PC-3 (cell line): ENCODE results near the gene OR2V1. TPM values are rescaled to one million over a fixed set of nuclear protein-coding genes. Genes with fewer than 3 reads are reported as not detected.

ENCODE experiments used
- ATAC-seq: fragments of 200-7000 bp; cut with Tn5 transposase; 2 replicates; pipeline ENCODE4 v1.9.1; 2020; ENCODE audit warnings: mild to moderate bottlenecking, moderate library complexity
- BruUV-seq: library from RNA; stranded (reverse); fragments of 400-500 nt; replicated peaks from 2 replicates; lab custom pipeline; 2021; lab: Mats Ljungman, UMichigan
- CTCF ChIA-PET: fragments of 300-600 bp; sonication (Branson Sonifier 250); formaldehyde crosslinking; loops from one replicate; lab custom pipeline; 2022; ENCODE audit warnings: antibody characterized with exemption; lab: Charles Lee
- POLR2A ChIA-PET: fragments of 300-600 bp; sonication (Branson Sonifier 250); formaldehyde crosslinking; loops from one replicate; lab custom pipeline; 2022; ENCODE audit warnings: antibody characterized with exemption; ENCODE audit not compliant: unreplicated experiment; lab: Charles Lee
- DNase-seq: peaks from one replicate; pipeline ENCODE4 v3.0.0-alpha.2; 2015
- H2AFZ ChIP-seq: fragments of 300-600 bp; sonication (generic); 2 replicates; pipeline ENCODE4 v1.6.0; 2016; ENCODE audit warnings: antibody characterized with exemption, low read length
- H3F3A ChIP-seq: fragments of 300-600 bp; sonication (generic); one replicate; pipeline ENCODE4 v1.6.0; 2017; ENCODE audit warnings: antibody characterized with exemption, low read length, control low read depth, mild to moderate bottlenecking; ENCODE audit not compliant: unreplicated experiment
- H3K27ac ChIP-seq: fragments of 300-600 bp; sonication (generic); 2 replicates; pipeline ENCODE4 v1.5.1; 2016; ENCODE audit warnings: mild to moderate bottlenecking, low read length
- H3K27me3 ChIP-seq: fragments of 300-600 bp; sonication (generic); 2 replicates; pipeline ENCODE4 v1.6.1; 2016; ENCODE audit warnings: low read length, mixed read lengths
- H3K36me3 ChIP-seq: fragments of 300-600 bp; sonication (generic); 2 replicates; pipeline ENCODE4 v1.6.1; 2016; ENCODE audit warnings: low read depth, mixed run types, low read length, mixed read lengths
- H3K4me1 ChIP-seq: fragments of 300-600 bp; sonication (generic); 2 replicates; pipeline ENCODE4 v1.5.1; 2016; ENCODE audit warnings: low read length; ENCODE audit not compliant: insufficient read depth
- H3K4me2 ChIP-seq: fragments of 300-600 bp; sonication (generic); 2 replicates; pipeline ENCODE4 v1.6.0; 2016; ENCODE audit warnings: low read length
- H3K4me3 ChIP-seq: fragments of 300-600 bp; sonication (generic); 2 replicates; pipeline ENCODE4 v1.5.1; 2016; ENCODE audit warnings: mild to moderate bottlenecking, low read length, mixed read lengths
- H3K79me2 ChIP-seq: fragments of 300-600 bp; sonication (generic); 2 replicates; pipeline ENCODE4 v1.6.1; 2017; ENCODE audit warnings: low read length, mixed read lengths
- H3K9ac ChIP-seq: fragments of 300-600 bp; sonication (generic); 2 replicates; pipeline ENCODE4 v1.6.0; 2016; ENCODE audit warnings: mild to moderate bottlenecking, low read length
- H3K9me2 ChIP-seq: fragments of 300-600 bp; sonication (generic); replicated peaks from 2 replicates; pipeline ENCODE4 v1.6.1; 2016; ENCODE audit warnings: mixed run types, low read length, mixed read lengths
- H3K9me3 ChIP-seq: fragments of 300-600 bp; sonication (generic); 2 replicates; pipeline ENCODE4 v1.6.1; 2016; ENCODE audit warnings: low read length, mixed read lengths
- H4K20me1 ChIP-seq: fragments of 300-600 bp; sonication (generic); 2 replicates; pipeline ENCODE4 v1.6.1; 2016; ENCODE audit warnings: low read length, mixed read lengths
- EZH2 ChIP-seq: fragments of 300-600 bp; sonication (generic); IDR thresholded peaks from one replicate; pipeline ENCODE4 v1.6.1; 2017; ENCODE audit warnings: antibody characterized with exemption, mild to moderate bottlenecking, low read length; ENCODE audit not compliant: unreplicated experiment
- EZH2phosphoT487 ChIP-seq: fragments of 300-600 bp; sonication (generic); IDR thresholded peaks from 2 replicates; pipeline ENCODE4 v1.6.1; 2018; ENCODE audit warnings: mild to moderate bottlenecking, antibody characterized with exemption, low read length, borderline replicate concordance
- intact Hi-C: fragments of 100-400 bp; cut with micrococcal nuclease; formaldehyde crosslinking; loops from 2 replicates; pipeline ENCODE4 v1.9.0; 2023
- total RNA-seq: library from RNA; depleted of rRNA; stranded (reverse); fragments of >200 nt; gene quantifications from 2 replicates; pipeline ENCODE4 v1.2.3, GENCODE V29; 2014
- TF ChIP-seq, protein P1 (sequence below): fragments of 300-600 bp; sonication (generic); conservative IDR thresholded peaks from 2 replicates; pipeline ENCODE4 v1.5.1; 2017; ENCODE audit warnings: antibody characterized with exemption, low read depth, mild to moderate bottlenecking, low read length

OR2V1 gene
- total RNA-seq, 1 experiment from 2014 or later = not detected

DNA sequence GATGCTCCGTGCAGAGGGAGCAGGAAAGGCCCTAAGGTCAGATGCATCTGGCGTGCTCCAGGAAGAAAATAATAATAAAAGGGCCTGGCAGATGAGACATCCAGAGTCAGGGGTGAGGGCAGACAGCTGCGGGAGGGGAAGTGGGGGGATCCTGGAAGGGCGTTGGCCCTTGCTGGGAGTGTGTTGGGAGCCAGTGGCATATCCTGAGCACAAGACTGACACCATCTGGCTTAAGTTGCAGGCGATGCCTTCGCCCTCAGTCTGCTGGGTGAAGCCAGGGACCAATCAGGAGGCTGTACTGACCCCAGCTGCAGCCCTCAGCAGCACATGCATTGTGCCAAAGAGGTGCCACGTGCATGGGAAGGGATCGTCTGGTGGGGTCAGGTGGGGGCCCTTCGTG, 20.2 kb upstream of the OR2V1 start:
- H3K27me3 ChIP-seq = no peaks in the 10 kb centered on the region
- ATAC-seq (peak; percentile 58), DNase-seq (peak; percentile 64)
- peaks cover 12% of the 10 kb centered on the region for H3F3A ChIP-seq
- H3K9ac ChIP-seq = peak overlapping the region; percentile 55
- H3K4me1 ChIP-seq = peaks cover 55% of the 10 kb centered on the region
- ChIA-PET POLR2A (no interaction called here), CTCF (interaction anchor here (0.6 kb wide), 1 partner anchor 43 kb away, joined by 3 read pairs; no protein-coding TSS in a partner anchor)
- H2AFZ ChIP-seq = no peak overlapping the region
- H3K36me3 ChIP-seq = no peaks in the 10 kb centered on the region
- H3K9me3 ChIP-seq = no peaks in the 10 kb centered on the region
- no peak for TF ChIP-seq EZH2
- TF ChIP-seq EZH2phosphoT487 = no peak
- TF ChIP-seq, protein P1, sequence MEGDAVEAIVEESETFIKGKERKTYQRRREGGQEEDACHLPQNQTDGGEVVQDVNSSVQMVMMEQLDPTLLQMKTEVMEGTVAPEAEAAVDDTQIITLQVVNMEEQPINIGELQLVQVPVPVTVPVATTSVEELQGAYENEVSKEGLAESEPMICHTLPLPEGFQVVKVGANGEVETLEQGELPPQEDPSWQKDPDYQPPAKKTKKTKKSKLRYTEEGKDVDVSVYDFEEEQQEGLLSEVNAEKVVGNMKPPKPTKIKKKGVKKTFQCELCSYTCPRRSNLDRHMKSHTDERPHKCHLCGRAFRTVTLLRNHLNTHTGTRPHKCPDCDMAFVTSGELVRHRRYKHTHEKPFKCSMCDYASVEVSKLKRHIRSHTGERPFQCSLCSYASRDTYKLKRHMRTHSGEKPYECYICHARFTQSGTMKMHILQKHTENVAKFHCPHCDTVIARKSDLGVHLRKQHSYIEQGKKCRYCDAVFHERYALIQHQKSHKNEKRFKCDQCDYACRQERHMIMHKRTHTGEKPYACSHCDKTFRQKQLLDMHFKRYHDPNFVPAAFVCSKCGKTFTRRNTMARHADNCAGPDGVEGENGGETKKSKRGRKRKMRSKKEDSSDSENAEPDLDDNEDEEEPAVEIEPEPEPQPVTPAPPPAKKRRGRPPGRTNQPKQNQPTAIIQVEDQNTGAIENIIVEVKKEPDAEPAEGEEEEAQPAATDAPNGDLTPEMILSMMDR = peak; percentile 46; the same call in 1 of the 2 replicates
- H3K27ac ChIP-seq = peak overlapping the region; percentile 95
- H3K4me3 ChIP-seq = no peak overlapping the region
- H4K20me1 ChIP-seq = no peaks in the 10 kb centered on the region
- intact Hi-C loops = loop anchor here (5.0 kb wide), 1 partner anchor 109 kb away; the partner anchor contains the start of gene BTNL9
- H3K79me2 ChIP-seq = no peaks in the 10 kb centered on the region
- no TSS peak for BruUV-seq
- no peaks in the 10 kb centered on the region for H3K9me2 ChIP-seq
- peak overlapping the region; percentile 83 for H3K4me2 ChIP-seq

DNA sequence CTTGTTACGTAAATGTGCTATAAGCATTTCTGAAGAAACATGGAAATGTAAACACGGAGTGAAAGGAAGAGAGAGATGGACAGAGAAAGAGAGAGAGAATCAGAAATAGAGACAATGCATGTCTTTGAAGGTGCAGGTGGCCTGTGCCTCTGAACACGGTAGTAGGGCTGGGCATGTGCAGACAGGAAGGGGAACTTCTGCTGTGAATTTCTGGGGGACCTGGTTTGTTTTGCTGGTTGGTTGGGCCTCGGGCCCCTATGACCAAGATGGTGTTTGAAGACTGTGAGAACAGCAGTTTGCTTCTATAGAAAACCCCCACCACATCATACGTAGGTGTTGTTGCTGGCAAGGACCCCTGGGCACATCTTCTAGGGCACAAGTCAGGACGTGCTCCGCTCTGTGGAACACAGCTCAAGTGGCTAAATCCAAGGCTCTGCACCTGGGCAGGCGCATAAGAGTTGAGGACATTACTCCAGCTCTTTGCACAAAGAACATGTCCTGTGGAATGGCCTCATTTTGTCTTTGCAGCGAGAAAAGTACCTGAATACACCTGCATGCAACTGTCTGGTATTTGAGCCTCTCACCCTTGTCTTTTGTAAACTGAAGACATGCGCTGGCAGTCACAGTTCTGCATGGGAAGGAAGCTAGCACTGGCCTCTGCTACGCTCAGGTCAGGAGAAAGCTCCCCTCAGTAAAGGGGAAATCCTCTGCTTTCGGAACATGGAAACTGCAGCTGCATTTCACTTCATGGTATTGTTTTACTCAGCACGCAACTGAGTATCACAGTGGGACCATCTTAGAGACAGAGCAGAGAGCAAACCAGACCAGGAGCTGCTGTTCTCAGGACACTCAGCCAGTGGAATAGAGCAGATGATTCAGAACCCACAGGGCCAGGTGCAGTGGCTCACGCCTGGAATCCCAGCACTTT, 19.1 kb upstream of the OR2V1 start:
- H3K27me3 ChIP-seq = no peaks in the 10 kb centered on the region
- ChIA-PET POLR2A (no interaction called here), CTCF (no interaction called here)
- H3K9me2 ChIP-seq = no peaks in the 10 kb centered on the region
- H3K4me2 ChIP-seq = peak overlapping the region; percentile 44
- no TSS peak for BruUV-seq
- no peak for DNase-seq
- H3K79me2 ChIP-seq = no peaks in the 10 kb centered on the region
- no peak for TF ChIP-seq EZH2phosphoT487
- TF ChIP-seq, protein P1 = no peak
- TF ChIP-seq EZH2 = no peak
- no peaks in the 10 kb centered on the region; the same call in 1 of the 2 replicates for H3K36me3 ChIP-seq
- H3K27ac ChIP-seq = peak overlapping the region; percentile 30; the same call in 1 of the 2 replicates
- peaks cover 12% of the 10 kb centered on the region for H3F3A ChIP-seq
- peaks cover 55% of the 10 kb centered on the region for H3K4me1 ChIP-seq
- no peak overlapping the region for H2AFZ ChIP-seq
- H3K9ac ChIP-seq = no peak overlapping the region
- intact Hi-C loops = loop anchor here (5.0 kb wide), 1 partner anchor 108 kb away; the partner anchor contains the start of gene BTNL9
- H4K20me1 ChIP-seq = no peaks in the 10 kb centered on the region
- H3K9me3 ChIP-seq = 0 out of 2 replicates have a peak, but pooled peaks cover 6% of the 10 kb centered on the region
- ATAC-seq = no peak
- H3K4me3 ChIP-seq = no peak overlapping the region
